ENCODE measurements around the gene CAMK1D.
A peak's percentile ranks its signal among the peaks of the same experiment; 100 is the strongest.

GRCh38 chr10:12717981-12718707, 368.8 kb downstream of the CAMK1D start:
- TF ChIP-seq EZH2 (IDR thresholded peaks at IDR 0.05; ENCODE audit: low read depth, unreplicated experiment), result no peak
- TF ChIP-seq ZNF462 (CRISPR knock-in tag; IDR thresholded peaks at IDR 0.05), result no peak
- TF ChIP-seq CTCF (conservative IDR thresholded peaks at IDR 0.05; ENCODE audit: low read depth in 2 of 2), result peak; percentile 49 to 50
- TF ChIP-seq NANOG (IDR thresholded peaks at IDR 0.05; ENCODE audit: borderline replicate concordance), result no peak
